Measurements from ENCODE around the gene ARID3A. TPM values are rescaled to one million over a fixed set of nuclear protein-coding genes. Genes with fewer than 3 reads are reported as not detected.

Gene ARID3A
- total and polyA plus RNA-seq, 2 of the 8 experiments (the other 6 are each of a cell fraction or from before 2014, with no cell fraction given): 40.5 to 77.4 TPM

GRCh38 chr19:964116-964520, 38.3 kb downstream of the ARID3A start:
- Histone ChIP-seq H3K18ac (ENCODE audit: extremely low read depth, low read length) (no peak overlapping the region), H3K79me1 (ENCODE audit: low read depth, low read length) (no peaks in the 10 kb centered on the region), H3K56ac (replicated peaks; ENCODE audit: insufficient read length, low read depth, low read length) (no peak overlapping the region), H2BK20ac (ENCODE audit: low read length) (no peak overlapping the region), H4K5ac (ENCODE audit: insufficient read length, low read depth, low read length) (no peak overlapping the region), H3K27ac (ENCODE audit: low read depth, low read length) (no peak overlapping the region), H3K9ac (replicated peaks in 1 of 4; ENCODE audit: extremely low read depth in 1 of 4, low read depth in 3 of 4, low read length in 3 of 4) (no peak overlapping the region), H3K4me3 (ENCODE audit: extremely low read depth in 1 of 4, insufficient read depth in 2 of 4, low read depth in 3 of 4, low read length in 4 of 4) (no peak overlapping the region), H2AFZ (ENCODE audit: low read length) (no peak overlapping the region), H3K9me3 (ENCODE audit: insufficient read depth in 2 of 2, low read depth in 1 of 2, low read length in 1 of 2) (peaks cover 0 to 10% of the 10 kb centered on the region in 2 experiments; a peak in 1 of 4 replicates), H2BK5ac (ENCODE audit: low read depth, low read length) (no peak overlapping the region), H2BK120ac (replicated peaks; ENCODE audit: low read depth, low read length) (no peak overlapping the region), H4K91ac (replicated peaks; ENCODE audit: insufficient read length, low read length) (no peak overlapping the region), H3K4me1 (replicated peaks in 1 of 4; ENCODE audit: control insufficient read depth in 3 of 4, insufficient read depth in 4 of 4, low read length in 3 of 4) (peaks cover 0 to 8% (median 4%) of the 10 kb centered on the region in 4 experiments; a peak in 3 of 7 replicates), H2AK5ac (ENCODE audit: low read depth, low read length) (no peak overlapping the region), H3K14ac (ENCODE audit: insufficient read length) (no peak overlapping the region), H3K23ac (ENCODE audit: insufficient read length) (no peak overlapping the region), H3K4ac (replicated peaks; ENCODE audit: insufficient read length, low read depth, low read length) (no peak overlapping the region), H3K27me3 (replicated peaks in 1 of 4; ENCODE audit: control insufficient read depth in 3 of 4, extremely low read depth in 1 of 4, insufficient read depth in 3 of 4, low read length in 3 of 4) (no peaks in the 10 kb centered on the region), H3K79me2 (ENCODE audit: control insufficient read depth in 1 of 2, insufficient read depth in 2 of 2, low read length in 2 of 2) (0 out of 4 replicates have a peak, but pooled peaks cover 0 to 3% of the 10 kb centered on the region in 2 experiments), H2BK15ac (ENCODE audit: low read length) (no peak overlapping the region), H3K36me3 (ENCODE audit: control insufficient read depth in 2 of 4, insufficient read depth in 4 of 4, low read length in 3 of 4) (peaks cover 13 to 43% (median 28%) of the 10 kb centered on the region in 4 experiments), H3K4me2 (ENCODE audit: insufficient read depth in 1 of 2, low read depth in 2 of 2, low read length in 2 of 2) (no peak overlapping the region), H3K23me2 (ENCODE audit: low read depth, low read length) (no peaks in the 10 kb centered on the region), H4K8ac (ENCODE audit: extremely low read depth, insufficient read depth, low read length) (no peak overlapping the region), H2BK12ac (ENCODE audit: low read depth, low read length) (no peak overlapping the region), H4K20me1 (replicated peaks in 1 of 2; ENCODE audit: control insufficient read depth in 1 of 2, insufficient read depth in 2 of 2, low read length in 2 of 2) (peaks cover 0 to 3% of the 10 kb centered on the region in 2 experiments)
- TF ChIP-seq RAD21 (IDR thresholded peaks at IDR 0.05 in 1 of 2, conservative IDR thresholded peaks at IDR 0.05 in 1 of 2; ENCODE audit: low read depth in 2 of 2, low read length in 2 of 2) (no peak), TBP (IDR thresholded peaks at IDR 0.05; ENCODE audit: low read depth, low read length) (no peak), NANOG (IDR thresholded peaks at IDR 0.05; ENCODE audit: insufficient read depth, low read depth, low read length, poor library complexity, severe bottlenecking) (no peak), TAF1 (IDR thresholded peaks at IDR 0.05; ENCODE audit: low read depth, low read length) (no peak), RFX5 (IDR thresholded peaks at IDR 0.05; ENCODE audit: borderline replicate concordance, low read depth, low read length) (no peak), RXRA (IDR thresholded peaks at IDR 0.05; ENCODE audit: insufficient read depth, low read depth, low read length) (no peak), ASH2L (IDR thresholded peaks at IDR 0.05; ENCODE audit: low read length) (no peak)
- FAIRE-seq: no peak
- CTCF ChIA-PET (ENCODE audit: partially characterized antibody): interaction anchor here (0.6 to 1.5 kb wide), 5 partner anchors 8 to 58 kb away, joined by 3 to 5 read pairs (median 3); no protein-coding TSS in a partner anchor
- WGBS, 2 experiments (ENCODE audit: extremely low coverage in 1 of 2, insufficient coverage in 1 of 2, insufficient read length in 1 of 2, insufficient replicate concordance in 2 of 2, low coverage in 1 of 2, low lambda C conversion rate in 2 of 2, missing lambda C conversion rate in 1 of 2): 95% methylated on average over 12 of the region's 16 CpGs; no CpG with 5 or more reads in 1 of the 2 experiments
- DNase-seq (ENCODE audit: low read depth in 1 of 2, low spot score in 2 of 2): no peak
- POLR2A ChIA-PET (ENCODE audit: partially characterized antibody): interaction anchor here (1.1 to 1.7 kb wide), 5 partner anchors 20 to 64 kb away, joined by 3 to 9 read pairs (median 3); partner anchors contain the start of gene WDR18
